ENCODE measurements around the gene TNFRSF13B. TPM values are rescaled to one million over a fixed set of nuclear protein-coding genes. Genes with fewer than 3 reads are reported as not detected.
"Not testable (repeated sequence)": the region's sequence is repeated elsewhere in the genome, so short reads cannot be mapped to it uniquely, and the experiment has no call there.

The TNFRSF13B gene
- total RNA-seq, 1 experiment from 2014 or later: not detected

DNA sequence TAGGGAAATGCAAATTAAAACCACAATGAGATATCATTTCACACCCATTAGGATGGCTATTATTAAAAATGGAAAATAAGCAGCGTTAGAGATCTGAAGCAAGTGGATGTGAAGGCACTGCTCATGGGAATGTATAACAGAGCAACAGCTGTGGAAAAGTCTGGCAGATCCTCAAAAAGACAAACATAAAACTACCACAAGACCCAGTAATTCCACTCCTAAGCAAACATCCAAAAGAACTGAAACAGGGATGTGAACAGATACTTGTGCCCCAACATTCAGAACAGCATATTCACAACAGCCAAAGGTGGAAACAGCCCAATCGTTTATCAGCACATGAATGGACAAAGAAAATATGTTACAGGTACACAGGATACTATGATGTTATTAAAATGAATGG is 10.9 kb downstream of the TNFRSF13B start:
- not testable (repeated sequence) for DNase-seq (ENCODE audit: low spot score)

DNA sequence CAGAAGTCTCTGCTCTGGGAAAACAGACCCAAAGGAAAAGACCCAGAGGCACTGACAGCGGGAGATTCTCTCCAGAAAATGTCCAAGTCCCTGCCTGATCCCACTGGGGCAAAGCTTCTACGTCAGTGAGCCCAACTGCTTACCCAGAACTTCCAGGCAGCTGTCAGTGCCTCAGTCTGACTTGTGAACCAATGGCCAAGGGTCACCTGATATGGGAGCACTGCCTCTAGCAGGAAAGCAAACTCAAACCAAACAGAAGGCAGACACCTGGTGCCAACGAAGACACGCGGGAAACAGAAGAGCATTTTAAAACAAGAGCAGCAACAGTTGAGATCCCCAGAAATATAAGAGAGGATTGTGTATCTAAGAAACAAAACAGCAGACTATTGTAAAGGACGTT is 16.9 kb downstream of the TNFRSF13B start:
- DNase-seq (ENCODE audit: low spot score): not testable (repeated sequence)

GRCh38 chr17:16954521-16954920 is 17.4 kb downstream of the TNFRSF13B start:
- no peak for DNase-seq (ENCODE audit: low spot score)

DNA sequence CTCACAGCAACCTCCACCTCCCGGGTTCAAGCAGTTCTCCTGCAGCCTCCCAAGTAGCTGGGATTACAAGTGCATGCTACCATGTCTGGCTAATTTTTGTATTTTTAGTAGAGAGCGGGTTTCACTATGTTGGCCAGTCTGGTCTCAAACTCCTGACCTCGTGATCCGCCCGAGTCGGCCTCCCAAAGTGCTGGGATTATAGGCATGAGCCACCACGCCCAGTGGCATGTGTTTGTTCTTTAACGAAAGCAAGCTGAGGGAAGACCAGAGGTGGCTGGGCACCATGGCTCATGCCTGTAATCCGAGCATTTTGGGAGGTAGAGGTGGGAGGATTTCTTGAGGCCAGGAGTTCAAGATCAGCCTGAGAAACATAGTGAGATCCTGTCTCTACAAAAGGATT is 18.1 kb downstream of the TNFRSF13B start:
- DNase-seq (ENCODE audit: low spot score): no peak

- DNase-seq (ENCODE audit: low spot score): no peak
Observed at GRCh38 chr17:16953347-16953746, 18.6 kb downstream of the TNFRSF13B start.

- no peak for DNase-seq (ENCODE audit: low spot score)
Observed at GRCh38 chr17:16952401-16952800, 19.5 kb downstream of the TNFRSF13B start.

DNA sequence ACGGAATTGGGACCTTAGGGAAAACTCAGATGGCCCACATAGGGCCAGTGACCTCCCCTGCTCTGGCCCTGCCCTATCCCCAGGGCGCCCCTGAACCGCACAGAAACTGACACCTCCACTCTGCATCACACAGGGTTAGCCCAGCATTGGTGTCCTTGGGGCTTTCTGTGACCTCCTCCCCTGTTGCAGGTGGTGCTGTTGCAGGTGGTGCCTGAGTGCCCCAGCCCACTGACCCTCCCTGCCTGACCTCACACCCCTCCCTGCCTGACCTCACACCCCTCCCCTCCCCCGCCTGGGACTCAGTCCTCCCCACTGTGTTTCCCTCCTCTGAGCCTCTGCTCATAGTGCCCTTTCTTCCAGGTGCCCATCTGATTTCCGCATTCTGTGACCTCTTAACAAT is 21.4 kb downstream of the TNFRSF13B start:
- no peak for DNase-seq (ENCODE audit: low spot score)

GRCh38 chr17:16948587-16949376 is 23.1 kb downstream of the TNFRSF13B start:
- DNase-seq (ENCODE audit: low spot score): no peak

GRCh38 chr17:16947470-16947869 is 24.4 kb downstream of the TNFRSF13B start:
- no peak for DNase-seq (ENCODE audit: low spot score)

GRCh38 chr17:16945663-16946218 is 26.2 kb downstream of the TNFRSF13B start:
- DNase-seq (ENCODE audit: low spot score): no peak

DNA sequence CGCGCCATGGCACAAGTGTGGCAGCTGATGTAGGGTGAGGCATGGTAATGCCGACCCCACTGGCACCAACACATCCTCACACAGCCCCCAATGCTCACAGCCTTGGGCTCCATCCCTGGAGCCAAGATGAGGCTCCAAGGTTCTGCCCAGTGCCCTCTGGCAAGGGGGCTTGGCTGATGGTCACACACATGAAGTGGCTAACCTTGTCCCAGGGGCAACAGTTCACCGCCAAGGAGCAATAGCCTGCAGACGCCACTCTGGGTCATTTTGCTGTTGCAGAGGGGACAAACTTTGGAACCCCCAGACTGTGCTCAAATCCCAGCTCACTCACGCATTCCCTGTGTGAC is 26.8 kb downstream of the TNFRSF13B start:
- DNase-seq (ENCODE audit: low spot score): no peak

DNA sequence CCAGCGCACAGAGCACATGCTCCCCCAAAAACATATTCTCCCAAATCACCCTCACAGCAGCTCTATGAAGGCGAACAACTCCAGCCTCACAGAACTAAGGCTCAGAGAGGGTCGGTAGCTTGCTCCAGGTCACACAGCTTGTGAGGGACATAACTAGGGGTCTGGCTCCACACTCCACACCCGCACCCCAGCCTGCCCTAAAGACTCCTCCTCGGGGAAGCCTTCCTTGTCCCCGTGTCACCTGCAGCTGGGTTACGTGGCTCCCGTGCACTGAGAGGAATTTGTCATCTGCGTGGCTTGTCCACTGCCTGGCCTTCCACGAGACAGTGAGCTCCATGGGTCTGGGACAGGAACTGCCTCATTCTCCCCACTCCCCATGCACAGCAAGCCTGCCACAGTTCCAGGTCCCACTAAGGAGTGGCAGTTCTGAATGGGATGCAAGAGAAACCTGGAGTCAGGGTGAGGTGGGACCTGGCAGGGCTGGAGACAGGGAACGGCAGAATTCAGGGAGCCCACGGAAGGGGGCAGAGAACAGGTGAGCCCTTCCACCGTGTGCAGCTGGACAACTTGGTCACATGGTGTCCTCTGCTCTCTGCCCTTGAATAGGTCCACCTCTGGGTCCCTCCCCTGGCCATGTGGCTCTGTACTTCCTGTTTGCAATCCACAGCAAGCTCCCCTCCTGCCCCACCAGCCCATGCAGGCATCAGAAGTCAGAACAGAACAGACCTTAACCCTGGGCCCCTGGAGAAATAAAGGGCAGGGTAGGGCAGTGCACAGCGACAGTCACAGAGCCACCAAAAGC is 27.4 kb downstream of the TNFRSF13B start:
- no peak for DNase-seq (ENCODE audit: low spot score)

- no peak for DNase-seq (ENCODE audit: low spot score)
Observed at GRCh38 chr17:16943541-16944333, 28.2 kb downstream of the TNFRSF13B start.

DNA sequence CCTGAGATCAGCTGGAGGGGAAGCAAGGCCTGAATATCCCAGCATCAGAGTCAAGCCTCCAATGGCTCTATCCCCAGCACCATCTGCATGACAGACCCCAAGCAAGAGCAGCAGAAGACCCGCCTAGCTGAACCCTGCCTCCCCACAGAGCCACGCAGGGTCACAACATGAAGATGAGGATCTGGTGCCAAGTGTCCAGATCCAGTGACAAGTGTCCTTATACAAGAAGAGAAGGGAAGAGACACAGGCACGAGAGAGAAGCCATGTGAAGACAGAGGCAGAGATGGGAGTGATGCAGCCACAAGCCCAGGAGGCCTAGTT is 28.9 kb downstream of the TNFRSF13B start:
- no peak for DNase-seq (ENCODE audit: low spot score)

DNA sequence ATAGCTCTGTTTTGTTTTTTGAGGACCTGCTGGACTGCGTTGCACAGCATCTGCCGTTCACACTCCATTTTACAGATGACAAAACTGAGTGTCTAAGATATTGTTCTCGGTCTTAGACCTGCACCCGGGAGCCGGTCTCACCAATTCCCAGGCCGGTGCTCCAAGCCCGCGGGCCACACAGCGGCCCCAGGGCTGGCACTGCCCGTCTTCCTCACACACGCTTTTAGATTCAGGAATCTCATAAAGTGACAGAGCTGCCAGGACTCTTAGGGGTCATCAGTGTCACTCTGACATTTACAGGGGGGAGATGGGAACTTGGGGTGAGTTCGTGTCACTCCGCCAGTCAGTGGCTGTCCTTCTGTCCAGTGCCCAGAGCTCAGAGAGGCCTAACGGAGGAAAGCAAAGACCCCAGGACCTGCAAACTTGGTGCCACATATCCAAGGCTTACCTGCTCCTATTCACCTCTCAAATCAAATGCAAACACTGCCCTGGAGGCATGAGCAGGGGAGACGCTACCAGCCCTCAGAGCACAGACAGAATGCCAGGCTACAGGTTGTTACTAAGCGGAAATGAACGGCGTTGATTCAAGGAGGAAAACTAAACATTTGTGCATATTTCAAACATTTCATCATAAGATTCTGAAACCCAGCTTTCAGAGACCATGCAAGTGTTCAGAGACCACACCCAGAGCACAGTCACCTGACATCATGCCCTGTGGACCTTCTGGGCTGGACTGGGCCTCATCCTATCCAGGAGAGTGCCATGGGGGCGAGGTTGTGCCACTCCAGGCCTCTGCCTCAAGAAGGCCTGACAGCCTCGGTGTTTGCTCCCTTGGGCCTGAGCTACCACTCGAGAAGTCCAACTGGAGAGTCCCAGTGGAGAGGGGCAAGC is 29.5 kb downstream of the TNFRSF13B start:
- no peak for DNase-seq (ENCODE audit: low spot score)

DNA sequence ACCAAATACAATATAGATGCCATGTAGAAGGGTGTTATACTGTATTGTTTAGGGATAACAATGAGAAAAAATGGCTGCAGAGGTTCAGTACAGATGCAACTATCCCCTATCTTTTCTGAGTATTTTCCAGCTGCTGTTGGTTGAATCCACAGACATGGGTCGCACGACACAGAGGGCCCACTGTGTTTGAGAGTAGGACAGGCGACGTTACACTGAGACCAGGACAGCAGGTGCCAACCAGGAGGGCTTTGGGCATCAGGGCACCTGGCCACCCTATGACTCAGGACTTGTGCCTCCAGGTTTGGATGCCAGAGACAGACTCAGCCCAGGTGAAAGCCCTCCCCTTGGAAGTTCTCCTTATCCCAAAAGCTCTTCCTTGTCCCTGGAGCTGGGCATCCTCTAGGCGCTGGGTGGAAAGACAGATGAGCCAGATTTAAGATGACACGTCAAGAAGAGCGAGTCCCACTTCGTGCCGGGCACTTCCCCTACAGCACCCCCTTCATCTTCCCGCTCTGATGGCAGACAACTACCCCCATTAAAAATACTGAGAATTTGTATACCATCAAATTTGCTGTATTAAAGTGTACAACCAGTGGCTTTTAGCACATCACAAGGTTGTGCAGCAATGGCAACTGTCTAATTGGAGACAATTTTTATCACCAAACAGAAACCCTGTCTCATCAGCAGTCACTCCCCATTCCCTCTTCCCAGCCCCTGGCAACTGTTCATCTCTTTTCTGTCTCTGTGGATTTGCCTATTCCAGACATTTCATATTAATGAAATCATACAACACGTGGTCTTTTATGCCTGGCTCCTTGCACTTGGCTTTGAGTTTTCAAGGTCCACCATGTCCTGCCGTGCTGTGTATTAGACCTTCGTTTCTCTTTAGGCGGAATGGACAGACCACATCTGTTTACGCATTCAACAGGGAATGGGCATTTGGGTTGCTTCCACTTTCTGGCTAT is 30.6 kb downstream of the TNFRSF13B start:
- DNase-seq (ENCODE audit: low spot score): no peak

GRCh38 chr17:16940116-16940881 is 31.6 kb downstream of the TNFRSF13B start:
- no peak for DNase-seq (ENCODE audit: low spot score)

DNA sequence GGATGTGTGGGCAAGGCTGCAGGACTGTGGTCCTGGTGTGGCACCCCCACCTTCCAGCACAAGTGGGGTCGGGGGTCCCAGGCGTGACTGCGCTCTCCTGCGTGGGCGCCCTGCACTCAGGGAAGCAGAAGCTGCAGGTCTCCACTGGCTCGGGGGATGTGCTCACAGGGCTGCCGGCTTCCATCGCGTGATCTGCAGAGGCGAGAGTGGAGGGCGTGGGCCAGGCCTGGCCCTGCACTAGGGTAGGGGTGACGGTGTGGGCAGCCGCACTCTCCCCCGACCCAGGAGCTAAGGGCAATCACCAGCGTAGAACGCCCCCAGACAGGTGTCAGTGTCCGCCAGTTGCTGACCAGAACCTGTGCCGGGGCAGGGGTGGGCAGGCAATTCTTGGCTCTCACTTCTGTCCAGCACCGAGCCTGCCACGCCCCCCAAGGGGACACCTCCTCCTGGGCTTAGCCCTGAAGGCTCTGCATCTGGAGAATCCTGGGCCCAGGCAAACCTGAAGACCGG is 32.3 kb downstream of the TNFRSF13B start:
- DNase-seq (ENCODE audit: low spot score): no peak

GRCh38 chr17:16939208-16939576 is 32.7 kb downstream of the TNFRSF13B start:
- DNase-seq (ENCODE audit: low spot score): no peak
